NCI-H2107 (cell line): ENCODE measurements around the gene UBAP2L.
"Not testable (repeated sequence)": the region's sequence is repeated elsewhere in the genome, so short reads cannot be mapped to it uniquely, and the experiment has no call there.

Source experiments
- DNase-seq: peaks from one replicate; lab custom pipeline; 2025; lab: John Stamatoyannopoulos, UW

The UBAP2L gene

GRCh38 chr1:154253671-154254070 lies 32.9 kb downstream of the UBAP2L start:
- DNase-seq, result no peak

DNA sequence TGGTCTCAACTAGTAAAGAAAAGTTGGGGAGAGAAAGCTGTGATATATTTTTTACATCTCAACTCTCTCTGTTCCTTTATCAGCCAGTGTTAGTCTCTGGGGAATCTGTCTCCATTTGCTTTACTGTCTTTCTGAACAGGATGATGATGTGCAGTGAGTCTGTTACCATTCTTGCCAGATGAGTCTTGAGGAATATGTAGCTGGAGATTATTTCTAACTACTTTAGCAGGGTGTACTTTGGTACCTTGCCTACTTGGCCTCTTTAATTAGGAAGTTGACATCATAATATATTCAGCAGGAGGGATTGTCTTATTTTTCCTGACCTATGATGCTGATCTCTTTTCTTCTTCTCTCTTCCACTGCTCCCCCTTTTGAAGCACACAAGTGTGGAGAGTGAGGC lies 35.9 kb downstream of the UBAP2L start:
- no peak for DNase-seq

DNA sequence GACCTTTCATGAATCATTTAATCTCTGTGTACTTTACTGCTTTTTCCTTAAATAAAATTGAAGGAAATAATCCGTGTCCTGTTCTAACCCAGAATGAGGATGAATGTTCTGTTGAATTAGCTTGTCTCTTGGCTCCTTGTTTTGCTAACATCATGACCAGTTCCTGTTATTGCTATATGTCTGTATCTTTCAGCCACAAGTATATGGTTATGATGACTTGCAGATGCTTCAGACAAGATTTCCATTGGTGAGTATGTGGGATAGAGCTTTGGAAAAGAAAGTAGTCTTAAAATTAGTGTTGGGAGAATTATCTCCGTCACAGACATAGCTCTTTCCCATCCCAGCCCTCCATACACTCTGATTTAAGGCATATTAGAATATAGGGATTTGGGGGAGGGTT lies 38.0 kb downstream of the UBAP2L start:
- no peak for DNase-seq

DNA sequence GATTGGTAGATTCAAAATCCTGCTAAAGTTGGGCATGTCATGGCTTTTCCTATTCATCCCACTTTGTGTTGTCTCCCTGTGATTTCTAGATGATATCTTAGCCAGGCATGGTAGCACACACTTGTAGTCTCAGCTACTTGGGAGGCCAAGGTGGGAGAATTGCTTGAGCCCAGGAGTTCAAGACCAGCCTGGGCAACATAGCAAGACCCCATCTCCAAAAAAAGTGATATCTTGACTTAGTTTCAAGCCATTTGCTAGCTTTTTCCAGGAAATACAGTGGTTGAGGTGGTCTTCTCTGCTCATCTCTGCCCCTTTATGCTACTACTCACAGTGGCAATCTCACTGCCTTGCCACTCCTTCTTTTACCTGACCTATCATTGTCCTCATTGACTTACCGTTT lies 39.4 kb downstream of the UBAP2L start:
- DNase-seq, result no peak

DNA sequence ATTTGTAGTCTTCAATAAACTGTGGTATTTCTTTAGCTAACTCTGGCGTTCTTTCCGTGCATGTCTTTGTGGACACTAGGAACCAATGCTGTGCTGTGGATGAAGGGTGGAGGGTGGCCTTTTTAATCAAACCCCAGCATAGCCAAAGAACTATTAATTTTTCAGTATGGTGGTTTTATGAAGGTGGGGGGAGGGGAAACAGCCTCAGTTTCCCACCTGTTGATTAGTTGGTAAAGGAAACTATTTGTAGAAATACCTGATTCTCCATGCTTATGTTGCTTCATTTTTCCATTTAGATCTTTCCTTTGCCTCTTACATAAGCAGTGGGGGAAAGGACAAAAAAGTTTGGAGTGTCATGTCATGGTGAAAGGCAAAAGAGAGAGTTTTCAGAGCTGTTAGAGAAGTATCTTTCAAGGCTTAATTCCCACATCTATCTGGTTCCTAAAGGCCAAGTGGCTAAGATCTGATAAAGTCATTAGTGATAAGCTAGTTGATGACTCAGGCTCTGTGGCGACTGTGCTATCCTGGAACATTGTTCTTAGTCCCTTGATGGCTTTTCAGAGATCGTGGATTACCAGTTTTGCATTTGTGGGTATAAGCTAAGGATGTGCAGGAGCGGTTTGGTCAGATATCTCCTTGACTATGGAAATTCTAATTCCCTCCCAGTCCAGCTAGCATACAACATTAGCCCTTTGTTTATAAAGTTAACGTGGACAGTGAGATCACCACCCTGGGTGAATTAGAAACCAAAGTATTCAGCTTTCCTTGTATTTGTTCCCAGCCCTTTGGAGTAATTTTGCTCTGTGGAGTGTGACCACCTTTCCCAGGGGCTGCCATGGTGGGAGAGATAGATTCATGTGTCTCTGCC lies 42.9 kb downstream of the UBAP2L start:
- no peak for DNase-seq

DNA sequence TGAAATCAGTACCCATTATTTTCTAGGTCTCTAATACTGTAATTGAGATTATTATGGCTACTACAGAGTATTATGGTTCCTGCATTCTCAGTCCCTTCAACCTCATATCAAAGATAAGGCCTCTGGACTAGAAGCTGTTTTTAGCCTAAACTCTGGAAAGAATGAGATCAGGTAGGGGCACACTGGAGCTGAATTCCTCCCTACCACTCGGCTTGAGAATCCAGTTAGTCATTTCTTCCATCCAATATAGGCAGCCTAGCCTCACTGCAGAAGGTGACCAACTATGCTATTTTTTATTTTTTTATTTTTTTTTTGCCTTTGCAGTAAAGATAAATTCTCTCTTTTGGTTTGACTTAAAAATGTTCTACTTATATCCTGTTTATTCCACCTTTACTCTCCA lies 43.7 kb downstream of the UBAP2L start:
- no peak for DNase-seq

- no peak for DNase-seq
These were observed 44.8 kb downstream of the UBAP2L start for GRCh38 chr1:154265586-154265985.

- DNase-seq, result no peak
These were observed 50.1 kb downstream of the UBAP2L start for GRCh38 chr1:154270833-154271232.

DNA sequence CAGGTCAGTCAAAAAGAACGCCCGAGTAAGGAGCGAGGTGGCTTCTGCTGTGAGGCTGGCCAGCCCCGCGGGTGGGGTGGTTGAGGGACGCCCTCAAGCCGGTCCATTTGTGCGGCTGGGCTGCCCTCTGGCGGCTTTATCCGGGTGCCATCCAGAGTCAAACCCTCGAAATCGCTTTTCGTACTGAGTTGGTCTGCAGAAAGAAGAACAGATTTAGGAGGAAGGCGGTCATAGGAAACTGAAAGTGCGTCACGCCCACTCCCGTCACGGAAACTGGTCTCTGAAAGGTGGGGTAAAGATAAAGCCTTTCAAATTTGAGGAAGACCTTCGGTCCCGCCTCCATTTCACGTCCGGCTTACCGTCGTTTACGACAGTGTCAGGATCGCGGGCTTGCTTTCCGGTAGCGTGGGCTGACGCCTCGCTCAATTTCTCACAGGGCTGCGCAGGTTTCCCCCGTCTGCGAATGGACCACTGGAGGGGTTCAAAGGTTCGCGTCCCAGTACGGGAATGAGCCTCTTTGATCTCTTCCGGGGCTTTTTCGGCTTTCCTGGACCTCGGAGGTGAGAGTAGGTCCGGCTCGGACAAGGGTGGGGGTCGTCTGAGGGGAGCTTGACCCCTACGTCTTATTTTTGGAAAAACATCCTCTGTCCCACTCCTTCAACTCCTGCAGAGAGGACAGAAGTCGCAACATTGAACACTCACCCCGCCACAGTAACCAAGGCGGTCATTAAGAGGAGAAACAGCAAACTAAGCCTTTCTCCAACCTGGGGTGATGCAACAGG lies 51.7 kb downstream of the UBAP2L start, which contains the start of gene HAX1:
Gene HAX1 (plus strand): TSS at position 413 of the 782 bp plus-strand sequence. CDS start 95 bp downstream, at position 508.
- DNase-seq, result peak; percentile 79

DNA sequence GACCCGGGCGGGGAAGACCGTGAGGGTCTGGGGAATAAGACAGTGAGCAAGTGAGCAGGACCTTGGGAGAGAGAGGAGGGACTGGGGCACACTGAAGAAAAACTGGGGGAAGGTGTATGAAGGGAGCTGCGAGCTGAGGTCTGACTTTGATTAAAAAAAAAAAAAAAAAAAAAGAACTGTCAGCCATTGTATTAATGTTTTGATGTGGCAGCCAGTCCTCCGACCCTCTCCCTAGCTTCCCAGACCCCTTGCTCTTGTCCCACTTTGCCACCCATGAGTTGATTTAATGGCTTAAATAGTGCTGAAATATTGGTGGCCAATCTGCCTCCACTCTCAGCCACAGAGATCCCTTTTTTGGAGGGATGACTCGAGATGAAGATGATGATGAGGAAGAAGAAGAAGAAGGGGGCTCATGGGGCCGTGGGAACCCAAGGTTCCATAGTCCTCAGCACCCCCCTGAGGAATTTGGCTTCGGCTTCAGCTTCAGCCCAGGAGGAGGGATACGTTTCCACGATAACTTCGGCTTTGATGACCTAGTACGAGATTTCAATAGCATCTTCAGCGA lies 52.3 kb downstream of the UBAP2L start:
- DNase-seq, result no peak

DNA sequence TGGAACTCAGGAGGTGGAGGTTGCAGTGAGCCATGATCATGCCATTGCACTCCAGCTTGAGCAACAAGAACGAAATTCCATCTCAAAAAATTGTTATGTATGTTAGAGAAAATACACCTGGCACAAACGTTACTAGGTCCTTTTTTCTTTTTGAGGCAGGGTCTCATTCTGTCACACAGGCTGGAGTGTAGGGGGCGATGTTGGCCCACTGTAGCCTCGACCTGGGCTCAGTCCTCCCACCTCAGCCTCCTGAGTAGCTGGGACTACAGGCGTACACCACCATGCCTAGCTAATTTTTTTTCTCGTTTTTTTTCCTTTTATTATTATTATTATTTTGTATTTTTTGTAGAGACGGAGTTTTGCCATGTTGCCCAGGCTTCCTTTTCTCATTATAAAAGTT lies 56.0 kb downstream of the UBAP2L start:
- DNase-seq, result no peak

GRCh38 chr1:154287591-154287990 lies 66.8 kb downstream of the UBAP2L start:
- DNase-seq, result not testable (repeated sequence)

GRCh38 chr1:154288661-154289060 lies 67.9 kb downstream of the UBAP2L start:
- DNase-seq, result no peak

DNA sequence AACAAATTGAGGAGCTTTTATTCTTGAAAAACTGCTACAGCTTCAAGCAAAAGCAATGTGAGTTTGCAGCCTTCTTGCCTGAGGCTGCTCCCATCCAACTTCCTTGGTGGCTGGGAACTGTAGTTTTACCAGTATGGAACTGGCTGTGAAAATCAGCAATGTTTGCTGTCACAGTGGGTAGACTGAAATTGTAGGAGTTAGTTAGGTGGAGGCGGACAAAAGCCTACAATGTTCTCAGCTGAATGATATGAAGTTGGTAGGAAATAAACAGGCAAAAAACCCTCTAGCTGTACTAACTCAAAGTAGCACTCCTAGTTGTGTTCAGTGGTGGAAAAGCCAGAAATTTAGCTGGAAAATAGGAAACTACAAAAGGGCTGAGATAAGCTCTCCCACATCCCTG lies 70.2 kb downstream of the UBAP2L start:
- no peak for DNase-seq

DNA sequence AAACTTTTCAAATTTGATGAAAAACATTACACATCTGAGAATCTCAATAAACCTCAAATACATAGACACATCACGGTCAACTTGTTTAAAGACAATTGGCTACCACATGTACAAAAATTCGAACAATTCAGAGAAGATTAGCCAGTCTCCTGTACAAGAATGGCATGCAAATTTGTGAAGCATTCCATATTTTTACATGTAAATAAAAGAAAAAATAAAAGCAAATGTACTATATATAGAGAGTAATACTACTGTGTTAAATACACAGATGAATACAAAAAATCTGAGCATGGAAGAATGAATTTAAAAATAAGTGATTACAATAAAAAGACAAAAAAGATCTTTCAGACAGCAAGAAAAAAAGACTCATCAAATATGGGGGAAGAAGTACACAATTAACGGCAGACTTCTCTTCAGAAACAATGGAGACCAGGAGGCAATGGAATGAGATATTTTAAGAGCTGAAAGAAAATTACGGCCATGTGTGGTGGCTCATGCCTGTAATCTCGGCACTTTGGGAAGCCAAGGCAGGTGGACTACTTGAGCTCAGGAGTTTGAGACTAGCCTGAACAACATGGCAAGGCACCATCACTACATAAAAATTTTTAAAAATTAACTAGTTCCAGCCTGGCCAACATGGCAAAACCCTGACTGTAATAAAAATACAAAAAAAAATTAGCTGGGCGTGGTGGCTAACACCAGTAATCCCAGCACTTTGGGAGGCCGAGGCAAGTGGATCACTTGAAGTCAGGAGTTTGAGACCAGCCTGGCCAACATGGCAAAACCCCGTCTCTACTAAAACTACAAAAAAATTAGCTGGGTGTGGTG lies 74.9 kb downstream of the UBAP2L start:
- no peak for DNase-seq

DNA sequence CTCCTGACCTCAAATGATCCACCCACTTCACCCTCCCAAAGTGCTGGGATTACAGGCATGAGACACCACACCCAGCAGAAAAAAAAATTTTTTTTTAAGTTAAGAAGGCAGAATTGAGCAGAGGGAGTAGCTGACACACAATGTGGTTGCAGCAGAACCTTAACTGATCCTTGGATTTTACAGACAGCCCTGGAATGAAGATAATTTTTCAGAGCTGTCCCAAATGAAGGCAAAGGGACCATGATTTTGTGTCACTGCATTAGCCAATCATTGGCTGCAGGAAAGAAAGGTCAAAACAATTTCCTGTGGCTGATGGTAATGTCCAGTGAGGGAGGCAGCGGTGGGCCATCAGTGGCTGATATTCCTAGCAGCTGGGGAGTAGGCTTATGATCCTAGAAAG lies 80.8 kb downstream of the UBAP2L start:
- DNase-seq, result no peak

- DNase-seq, result no peak
These were observed 84.0 kb downstream of the UBAP2L start for GRCh38 chr1:154304664-154305337.

DNA sequence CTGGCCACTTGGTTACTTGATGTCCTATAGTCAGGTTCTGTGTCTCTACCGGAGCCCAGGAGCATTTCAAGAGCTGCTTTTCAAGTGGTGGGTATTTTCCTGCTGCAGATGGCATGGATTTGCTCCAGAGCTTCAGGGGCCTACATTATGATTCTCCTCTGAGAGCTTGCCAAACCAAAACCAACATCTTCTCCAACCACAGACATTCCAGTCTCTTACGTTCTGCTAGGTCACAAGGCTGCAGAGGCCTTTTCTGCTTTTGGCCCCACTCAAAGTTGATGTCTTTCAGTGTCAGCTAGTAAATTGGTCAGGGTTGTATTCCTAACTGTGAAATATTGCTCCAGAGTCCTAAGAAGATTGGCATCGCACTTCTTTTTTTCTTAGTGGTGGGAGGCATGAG lies 85.4 kb downstream of the UBAP2L start:
- no peak for DNase-seq

- not testable (repeated sequence) for DNase-seq
These were observed 87.0 kb downstream of the UBAP2L start for GRCh38 chr1:154307670-154308270.

DNA sequence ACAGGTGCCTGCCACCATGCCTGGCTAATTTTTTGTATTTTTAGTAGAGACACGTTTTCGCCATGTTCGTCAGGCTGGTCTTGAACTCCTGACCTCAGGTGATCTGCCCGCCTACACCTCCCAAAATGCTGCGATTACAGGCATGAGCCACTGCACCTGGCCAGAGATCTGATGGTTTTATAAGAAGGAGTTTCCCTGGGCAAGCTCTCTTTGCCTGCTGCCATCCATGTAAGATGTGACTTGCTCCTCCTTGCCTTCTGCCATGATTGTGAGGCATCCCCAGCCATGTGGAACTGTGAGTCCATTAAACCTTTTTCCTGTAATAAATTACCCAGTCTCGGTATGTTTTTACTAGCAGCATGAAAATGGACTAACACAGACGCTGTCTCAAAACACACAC lies 88.4 kb downstream of the UBAP2L start:
- DNase-seq, result not testable (repeated sequence)
